HG03196 (cell line): ENCODE data around the gene POLRMT.

Experiments used
- ATAC-seq: cut with Tn5 transposase; IDR thresholded peaks from one replicate; pipeline ENCODE4 v1.9.1; 2021; ENCODE audit not compliant: unreplicated experiment

POLRMT gene

GRCh38 chr19:581399-582111 is 51.8 kb downstream of the POLRMT start:
- no peak for ATAC-seq

GRCh38 chr19:580274-580835 is 53.0 kb downstream of the POLRMT start:
- ATAC-seq: no peak

- ATAC-seq: no peak
These were observed 53.5 kb downstream of the POLRMT start for GRCh38 chr19:579842-580155.

- no peak for ATAC-seq
These were observed 54.1 kb downstream of the POLRMT start for GRCh38 chr19:579111-579841.

GRCh38 chr19:577439-578392 is 55.6 kb downstream of the POLRMT start:
- no peak for ATAC-seq

- ATAC-seq: no peak
These were observed 56.4 kb downstream of the POLRMT start for GRCh38 chr19:576768-577438.

- no peak for ATAC-seq
These were observed 57.5 kb downstream of the POLRMT start for GRCh38 chr19:575527-576506.

GRCh38 chr19:574658-575526 is 58.4 kb downstream of the POLRMT start:
- no peak for ATAC-seq

GRCh38 chr19:573519-573825 is 59.9 kb downstream of the POLRMT start:
- no peak for ATAC-seq

GRCh38 chr19:572743-573518 is 60.4 kb downstream of the POLRMT start:
- peak; percentile 22 for ATAC-seq

GRCh38 chr19:572140-572742 is 61.1 kb downstream of the POLRMT start, which contains the start of gene BSG:
Gene BSG (plus strand): TSS chr19:572596. CDS start chr19:572635, 39 bp downstream.
- ATAC-seq: peak; percentile 70

GRCh38 chr19:571566-571974 is 61.8 kb downstream of the POLRMT start:
- no peak for ATAC-seq

- ATAC-seq: no peak
These were observed 62.3 kb downstream of the POLRMT start for GRCh38 chr19:570937-571565.

GRCh38 chr19:570251-570686 is 63.1 kb downstream of the POLRMT start:
- no peak for ATAC-seq

GRCh38 chr19:567296-567900 is 65.9 kb downstream of the POLRMT start:
- ATAC-seq: no peak
